Measurements from ENCODE around the gene ARHGAP12. TPM values are rescaled to one million over a fixed set of nuclear protein-coding genes. Genes with fewer than 3 reads are reported as not detected.

ARHGAP12 gene
- polyA plus RNA-seq, 5 donors: 26.3 to 45.5 (median 39.8) TPM

DNA sequence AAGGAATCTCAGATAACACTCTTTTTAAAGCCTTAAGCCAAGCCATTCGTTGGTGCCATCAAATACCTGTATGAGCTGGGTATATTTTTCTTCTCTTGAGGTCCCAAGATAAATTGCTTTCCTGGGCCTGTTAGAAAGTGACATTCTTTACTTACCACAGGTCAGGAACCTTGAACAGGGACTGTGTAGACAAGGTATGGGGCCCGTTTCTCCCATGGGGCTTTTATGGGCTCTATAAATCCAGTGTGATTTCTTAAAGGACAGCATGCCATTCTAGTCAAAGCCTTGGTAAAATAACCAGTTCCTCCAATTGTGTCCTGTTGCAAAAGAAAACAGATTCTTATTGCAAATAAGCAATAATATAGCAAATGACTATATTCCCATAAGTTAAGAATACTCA lies 24.8 kb upstream of the ARHGAP12 start:
- no peak for DNase-seq

GRCh38 chr10:31953080-31953479 lies 24.4 kb upstream of the ARHGAP12 start:
- no peak for DNase-seq

- no peak for DNase-seq
These were observed 23.4 kb upstream of the ARHGAP12 start for GRCh38 chr10:31952066-31952465.

DNA sequence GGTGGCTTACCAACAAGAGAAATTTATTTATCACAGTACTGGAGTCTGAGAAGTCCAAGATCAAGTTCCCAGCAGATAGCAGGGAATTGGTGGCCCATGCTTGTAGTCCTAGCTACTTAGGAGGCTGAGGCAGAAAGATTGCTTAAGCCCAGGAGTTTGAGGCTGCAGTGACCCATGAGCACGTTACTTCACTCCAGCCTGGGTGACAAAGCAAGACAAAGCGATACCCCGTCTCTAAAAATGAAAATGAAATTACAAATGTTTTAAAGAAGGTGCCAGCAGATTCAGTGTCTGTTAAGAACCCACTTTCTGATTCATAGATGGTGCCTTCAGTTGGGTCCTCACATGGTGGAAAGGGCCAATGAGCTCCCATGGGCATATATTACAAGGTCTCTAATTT lies 20.6 kb upstream of the ARHGAP12 start:
- DNase-seq: no peak

GRCh38 chr10:31948021-31948420 lies 19.4 kb upstream of the ARHGAP12 start:
- DNase-seq: no peak

- DNase-seq: peak; percentile 49 to 62
These were observed 18.7 kb upstream of the ARHGAP12 start for GRCh38 chr10:31947144-31947926.

GRCh38 chr10:31945392-31945791 lies 16.8 kb upstream of the ARHGAP12 start:
- no peak for DNase-seq

GRCh38 chr10:31944071-31944433 lies 15.4 kb upstream of the ARHGAP12 start:
- no peak for DNase-seq

GRCh38 chr10:31942892-31943291 lies 14.3 kb upstream of the ARHGAP12 start:
- peak in 1 of 2 donors; percentile 22 for DNase-seq

GRCh38 chr10:31942435-31942834 lies 13.8 kb upstream of the ARHGAP12 start:
- DNase-seq: no peak

- DNase-seq: no peak
These were observed 12.4 kb upstream of the ARHGAP12 start for GRCh38 chr10:31940839-31941653.

DNA sequence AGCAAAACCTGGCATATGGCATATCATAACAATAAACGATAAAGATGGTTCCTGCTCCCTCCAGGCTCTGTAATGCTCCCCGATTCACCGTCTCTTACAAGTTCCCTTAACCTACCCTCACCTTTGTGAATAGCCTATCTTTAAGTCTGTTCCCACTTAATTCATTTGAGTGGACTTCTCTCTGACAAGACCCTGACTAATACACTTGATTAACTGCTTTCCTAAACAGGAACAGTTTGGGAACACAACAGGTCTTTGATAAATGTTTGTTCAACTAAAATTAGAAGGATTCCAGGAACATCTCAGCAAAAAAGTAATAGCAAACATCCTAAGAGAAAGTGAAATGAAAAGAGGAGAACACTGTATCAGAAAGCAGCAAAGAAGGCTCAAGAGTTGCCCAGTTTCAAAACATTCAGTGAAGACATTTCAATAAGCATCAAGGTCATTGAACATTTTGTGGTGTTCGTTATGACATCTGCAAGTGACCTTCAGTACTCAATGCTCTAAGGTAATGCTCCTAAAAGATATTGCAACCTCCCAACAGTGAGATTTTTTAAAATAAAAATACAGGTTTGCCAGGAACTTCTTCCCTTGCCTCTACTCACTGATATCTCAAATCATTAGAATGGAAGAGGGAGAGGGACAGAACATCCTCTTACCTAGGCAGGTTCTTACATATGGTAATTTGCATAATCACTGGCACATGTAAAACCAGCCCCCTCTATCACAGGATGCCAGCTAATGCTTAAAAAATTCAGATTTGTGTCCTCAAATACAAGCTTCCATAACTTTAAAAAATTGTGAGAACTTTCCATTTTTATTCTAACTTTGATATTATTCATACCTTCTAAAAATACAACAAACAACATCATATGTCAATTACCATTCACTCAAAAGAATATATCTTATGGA lies 11.4 kb upstream of the ARHGAP12 start:
- DNase-seq: no peak

- no peak for DNase-seq
These were observed 8.7 kb upstream of the ARHGAP12 start for GRCh38 chr10:31937371-31937770.

DNA sequence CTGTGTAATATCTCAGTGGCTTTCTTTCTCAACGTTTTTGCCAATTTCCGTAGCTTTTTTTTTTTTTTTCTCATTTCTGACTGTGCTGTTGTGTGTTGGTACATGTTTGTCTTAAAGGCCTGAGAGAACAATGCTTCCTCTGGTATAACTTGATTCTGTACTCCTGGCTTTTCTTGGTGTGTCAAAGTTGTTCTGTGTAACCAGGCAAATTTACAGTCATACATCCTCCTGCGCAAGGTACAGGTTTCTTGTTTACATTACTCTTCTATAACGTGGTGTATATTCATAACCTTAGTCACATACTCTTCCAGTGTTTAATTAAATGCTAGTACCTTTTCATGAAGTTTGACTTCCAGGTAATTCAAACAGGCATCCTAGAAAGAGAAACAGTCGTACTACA lies 8.3 kb upstream of the ARHGAP12 start:
- DNase-seq: no peak

DNA sequence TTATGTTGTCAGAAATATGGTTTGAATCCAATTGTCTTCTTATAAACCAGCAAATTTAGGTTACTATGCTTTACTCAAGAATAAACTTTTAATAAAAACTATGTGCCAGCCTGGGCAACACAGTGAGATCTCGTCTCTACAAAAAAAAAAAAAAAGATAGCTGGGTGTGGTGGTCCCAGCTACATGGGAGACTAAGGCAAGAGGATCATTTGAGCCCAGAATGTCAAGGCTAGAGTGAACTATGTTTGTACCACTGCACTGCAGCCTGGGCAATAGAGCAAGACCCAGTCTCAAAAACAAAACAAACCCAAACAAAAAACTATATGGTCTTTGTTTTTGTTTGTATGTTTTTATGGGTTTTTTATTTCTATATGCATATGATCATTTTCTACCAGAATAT lies 7.5 kb upstream of the ARHGAP12 start:
- DNase-seq: no peak

DNA sequence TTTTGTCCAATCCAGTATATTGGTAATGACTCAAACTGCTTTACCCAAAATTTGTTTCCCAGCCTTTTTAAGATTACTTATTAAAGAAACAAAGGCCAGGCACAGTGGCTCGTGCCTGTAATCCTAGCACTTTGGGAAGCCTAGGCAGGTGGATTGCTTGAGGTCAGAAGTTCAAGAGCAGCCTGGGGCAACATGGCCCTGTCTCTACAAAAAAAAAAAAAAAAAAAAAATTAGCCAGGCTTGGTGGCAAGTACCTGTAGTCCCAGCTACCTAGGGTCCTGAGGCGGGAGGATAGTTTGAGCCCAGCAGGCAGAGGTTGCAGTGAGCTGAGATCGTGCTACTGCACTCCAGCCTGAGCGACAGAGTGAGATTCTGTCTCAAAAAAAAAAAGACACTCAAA lies 7.0 kb upstream of the ARHGAP12 start:
- no peak for DNase-seq

- no peak for DNase-seq
These were observed 4.2 kb upstream of the ARHGAP12 start for GRCh38 chr10:31932838-31933237.

- DNase-seq: no peak
These were observed 2.2 kb upstream of the ARHGAP12 start for GRCh38 chr10:31930856-31931255.

GRCh38 chr10:31930023-31930751 lies 1.6 kb upstream of the ARHGAP12 start:
- peak in 1 of 2 donors; percentile 34 for DNase-seq

- peak in 1 of 2 donors; percentile 53 for DNase-seq
These were observed 811 bp upstream of the ARHGAP12 start for GRCh38 chr10:31929261-31930022.
